Measurements from ENCODE around the gene SYNPO2. TPM values are rescaled to one million over a fixed set of nuclear protein-coding genes. Genes with fewer than 3 reads are reported as not detected.

Gene SYNPO2
- total and polyA plus RNA-seq, 3 donors from 2014 or later = 29.1 to 53.4 (median 44.3) TPM

- no peaks in the 10 kb centered on the region for H3K27me3 ChIP-seq
- 37 to 55% methylated on average over 4 of the region's 4 CpGs for WGBS, 2 donors
- TF ChIP-seq POLR2A (IDR thresholded peaks at IDR 0.05) = no peak
- H3K27ac ChIP-seq = peak overlapping the region in 1 of 2 donors; percentile 36
- H3K36me3 ChIP-seq (ENCODE audit: low read depth, missing control alignments) = no peaks in the 10 kb centered on the region
- H3K4me3 ChIP-seq = no peak overlapping the region
- no peaks in the 10 kb centered on the region for H3K9me3 ChIP-seq
- intact Hi-C loops (cut with DNase I; ENCODE audit: low total_unique reads) = no loop called here
- peaks cover 25% of the 10 kb centered on the region for H3K4me1 ChIP-seq
- DNase-seq = no peak
These were observed 64.6 kb downstream of the SYNPO2 start for GRCh38 chr4:118953276-118953675.

GRCh38 chr4:118954246-118954645 lies 65.6 kb downstream of the SYNPO2 start:
- Histone ChIP-seq H3K4me3 (no peak overlapping the region), H3K27ac (peak overlapping the region in 1 of 2 donors; percentile 16), H3K36me3 (ENCODE audit: low read depth, missing control alignments) (no peaks in the 10 kb centered on the region), H3K4me1 (peaks cover 25% of the 10 kb centered on the region), H3K9me3 (no peaks in the 10 kb centered on the region), H3K27me3 (no peaks in the 10 kb centered on the region)
- no peak for DNase-seq
- 34 to 37% methylated on average over 2 of the region's 2 CpGs for WGBS, 2 donors
- no peak for TF ChIP-seq CTCF (IDR thresholded peaks at IDR 0.05)
- TF ChIP-seq POLR2A (IDR thresholded peaks at IDR 0.05) = no peak
- intact Hi-C loops (cut with DNase I; ENCODE audit: low total_unique reads) = no loop called here

GRCh38 chr4:118955515-118955914 lies 66.9 kb downstream of the SYNPO2 start:
- no peaks in the 10 kb centered on the region for H3K36me3 ChIP-seq (ENCODE audit: low read depth, missing control alignments)
- no peak for DNase-seq
- H3K27ac ChIP-seq = peak overlapping the region; percentile 16 to 29
- no peaks in the 10 kb centered on the region for H3K9me3 ChIP-seq
- 43 to 54% methylated on average over 3 of the region's 3 CpGs for WGBS, 2 donors
- no peaks in the 10 kb centered on the region for H3K27me3 ChIP-seq
- H3K4me3 ChIP-seq = no peak overlapping the region
- TF ChIP-seq CTCF (IDR thresholded peaks at IDR 0.05) (no peak), POLR2A (IDR thresholded peaks at IDR 0.05) (no peak)
- H3K4me1 ChIP-seq = peaks cover 25% of the 10 kb centered on the region
- intact Hi-C loops (cut with DNase I; ENCODE audit: low total_unique reads) = no loop called here

- no peaks in the 10 kb centered on the region for H3K9me3 ChIP-seq
- no peak for TF ChIP-seq CTCF (IDR thresholded peaks at IDR 0.05)
- TF ChIP-seq POLR2A (IDR thresholded peaks at IDR 0.05) = no peak
- intact Hi-C loops (cut with DNase I; ENCODE audit: low total_unique reads) = no loop called here
- H3K27ac ChIP-seq = peak overlapping the region in 1 of 2 donors; percentile 2
- peak; percentile 27 for DNase-seq
- H3K4me1 ChIP-seq = peaks cover 25% of the 10 kb centered on the region
- H3K27me3 ChIP-seq = no peaks in the 10 kb centered on the region
- no peak overlapping the region for H3K4me3 ChIP-seq
- no peaks in the 10 kb centered on the region for H3K36me3 ChIP-seq (ENCODE audit: low read depth, missing control alignments)
- WGBS, 2 donors = 61 to 67% methylated on average over 10 of the region's 10 CpGs
These were observed 69.2 kb downstream of the SYNPO2 start for GRCh38 chr4:118957722-118958445.

- peaks cover 45% of the 10 kb centered on the region for H3K4me1 ChIP-seq
- H3K4me3 ChIP-seq = no peak overlapping the region
- no peaks in the 10 kb centered on the region for H3K9me3 ChIP-seq
- H3K36me3 ChIP-seq (ENCODE audit: low read depth, missing control alignments) = no peaks in the 10 kb centered on the region
- no peaks in the 10 kb centered on the region for H3K27me3 ChIP-seq
- no peak for DNase-seq
- H3K27ac ChIP-seq = no peak overlapping the region
- intact Hi-C loops (cut with DNase I; ENCODE audit: low total_unique reads) = loop anchor here (10.0 kb wide), 1 partner anchor 198 kb away; no protein-coding TSS in a partner anchor
- TF ChIP-seq POLR2A (IDR thresholded peaks at IDR 0.05) (no peak), CTCF (IDR thresholded peaks at IDR 0.05) (no peak)
These were observed 73.9 kb downstream of the SYNPO2 start for GRCh38 chr4:118962540-118962939.

All from testis (tissue), 3 donors.